GM20000 (cell line): ENCODE data around the gene SNRPA1.

Source experiments
- DNase-seq: peaks from one replicate; pipeline ENCODE4 v3.0.0; 2012; ENCODE audit warnings: low spot score
- CTCF ChIP-seq: IDR thresholded peaks from 2 replicates; pipeline ENCODE4 v1.5.1; 2012; ENCODE audit warnings: mild to moderate bottlenecking, control low read depth; ENCODE audit errors: extremely low read depth, missing control alignments

Gene SNRPA1

DNA sequence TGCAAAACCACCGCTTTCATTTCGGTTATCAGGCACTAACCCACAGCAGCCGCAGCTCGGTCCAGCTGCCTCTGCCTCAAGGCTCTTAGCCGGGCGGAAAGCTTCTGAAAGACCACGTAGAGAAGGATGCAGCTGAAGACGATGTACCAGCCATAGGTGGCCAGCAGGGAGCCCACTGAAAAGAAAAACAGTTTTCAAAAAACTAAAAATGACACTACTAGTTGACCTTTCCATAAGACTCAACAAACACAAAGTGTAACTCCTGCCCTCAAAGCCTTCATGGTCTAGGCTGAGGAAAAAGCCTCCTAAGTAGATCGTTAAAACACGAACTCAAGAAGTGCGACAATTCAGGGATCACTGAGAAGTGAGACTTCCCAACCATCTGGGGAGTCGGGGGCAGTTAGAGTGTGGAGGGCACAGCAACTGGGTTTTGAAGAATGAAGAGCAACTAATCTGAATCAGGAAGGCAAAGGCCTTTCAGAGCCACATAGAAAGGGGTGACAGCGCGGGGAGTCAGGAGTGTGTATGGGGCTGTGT lies 18.5 kb downstream of the SNRPA1 start:
- peak; percentile 58 for DNase-seq
- TF ChIP-seq CTCF, result no peak

GRCh38 chr15:101275018-101275417 lies 20.0 kb downstream of the SNRPA1 start:
- TF ChIP-seq CTCF, result no peak
- peak; percentile 61 for DNase-seq

GRCh38 chr15:101273534-101273933 lies 21.5 kb downstream of the SNRPA1 start:
- TF ChIP-seq CTCF, result no peak
- no peak for DNase-seq

DNA sequence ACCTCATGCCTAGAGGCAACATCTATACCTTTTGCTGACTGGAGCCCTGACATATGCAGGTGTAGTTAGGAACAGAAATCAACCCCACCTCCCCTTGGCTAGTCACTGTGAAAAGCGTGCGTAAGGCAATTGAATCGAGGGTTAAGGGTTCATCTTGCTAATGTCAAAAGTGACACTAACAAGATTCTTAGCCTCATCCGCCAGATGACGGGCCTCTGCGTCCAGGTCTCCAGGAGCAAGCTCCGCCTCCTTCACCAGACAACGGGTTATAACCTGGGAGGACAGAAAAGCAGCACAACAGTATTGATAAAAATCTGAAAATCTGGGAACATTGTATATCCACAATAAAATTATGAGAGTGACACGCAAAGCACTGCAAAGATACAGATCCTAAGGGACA lies 22.5 kb downstream of the SNRPA1 start:
- TF ChIP-seq CTCF, result no peak

GRCh38 chr15:101269479-101270223 lies 25.4 kb downstream of the SNRPA1 start:
- no peak for DNase-seq

More for the DNA sequence above, 22.5 kb downstream of the SNRPA1 start:
- no peak for DNase-seq

GRCh38 chr15:101267320-101268104 lies 27.5 kb downstream of the SNRPA1 start:
- TF ChIP-seq CTCF, result no peak
- no peak for DNase-seq

More at GRCh38 chr15:101269479-101270223, 25.4 kb downstream of the SNRPA1 start:
- peak; percentile 11 for TF ChIP-seq CTCF

DNA sequence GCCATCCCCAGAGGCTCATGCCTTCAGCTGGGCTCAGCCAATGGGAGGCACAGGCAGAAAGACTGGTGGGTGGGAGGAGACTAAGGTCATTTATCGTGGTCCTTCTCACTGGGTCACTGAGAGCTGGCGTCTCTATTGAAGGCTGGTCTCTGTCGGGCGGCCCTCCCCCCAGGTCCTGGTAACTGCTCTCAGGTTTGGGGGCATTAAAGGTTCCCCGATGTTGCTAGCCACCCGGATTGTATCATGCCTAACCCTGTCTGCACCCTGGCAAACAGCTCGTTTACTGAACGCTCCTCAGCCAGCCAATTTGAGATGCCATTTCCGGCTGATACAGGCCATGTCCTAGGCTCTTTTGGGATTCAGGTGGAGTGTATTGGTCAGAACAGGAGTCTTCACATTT lies 28.3 kb downstream of the SNRPA1 start:
- DNase-seq, result no peak
- no peak for TF ChIP-seq CTCF
